ENCODE measurements around the gene CD226. TPM values are rescaled to one million over a fixed set of nuclear protein-coding genes. Genes with fewer than 3 reads are reported as not detected.

CD226 gene
- total RNA-seq, 2 donors from 2014 or later, result 0.26 to 0.33 TPM

DNA sequence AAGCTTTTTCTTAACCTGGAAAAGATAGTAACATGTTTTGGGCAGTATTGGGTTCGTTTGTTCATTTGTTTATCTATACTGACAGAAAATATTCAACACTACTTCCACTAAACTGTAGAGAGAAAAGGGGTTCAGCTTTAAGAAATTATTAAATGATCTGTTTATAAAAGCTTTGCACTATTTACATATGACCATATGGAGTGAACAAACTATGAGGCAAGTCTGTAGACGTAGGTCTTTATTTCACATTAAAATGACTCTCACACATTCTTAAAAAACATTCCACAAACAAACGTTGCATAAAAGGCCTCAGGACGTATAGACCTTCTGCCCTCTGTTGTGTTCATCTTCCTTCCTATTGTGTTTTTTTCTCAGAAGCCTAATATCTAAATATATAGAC lies 94.6 kb downstream of the CD226 start:
- no peaks in the 10 kb centered on the region for H3K4me1 ChIP-seq
- no peak overlapping the region for H3K27ac ChIP-seq
- H3K9me3 ChIP-seq, result no peaks in the 10 kb centered on the region
- no peaks in the 10 kb centered on the region for H3K36me3 ChIP-seq (replicated peaks in 1 of 2; ENCODE audit: insufficient read depth in 1 of 2, low read depth in 2 of 2)
- WGBS, 2 donors, result 57 to 72% methylated on average over 4 of the region's 4 CpGs
- no peaks in the 10 kb centered on the region for H3K27me3 ChIP-seq
- no peak overlapping the region for H3K4me3 ChIP-seq
- ATAC-seq, result no peak
- TF ChIP-seq, protein P1, sequence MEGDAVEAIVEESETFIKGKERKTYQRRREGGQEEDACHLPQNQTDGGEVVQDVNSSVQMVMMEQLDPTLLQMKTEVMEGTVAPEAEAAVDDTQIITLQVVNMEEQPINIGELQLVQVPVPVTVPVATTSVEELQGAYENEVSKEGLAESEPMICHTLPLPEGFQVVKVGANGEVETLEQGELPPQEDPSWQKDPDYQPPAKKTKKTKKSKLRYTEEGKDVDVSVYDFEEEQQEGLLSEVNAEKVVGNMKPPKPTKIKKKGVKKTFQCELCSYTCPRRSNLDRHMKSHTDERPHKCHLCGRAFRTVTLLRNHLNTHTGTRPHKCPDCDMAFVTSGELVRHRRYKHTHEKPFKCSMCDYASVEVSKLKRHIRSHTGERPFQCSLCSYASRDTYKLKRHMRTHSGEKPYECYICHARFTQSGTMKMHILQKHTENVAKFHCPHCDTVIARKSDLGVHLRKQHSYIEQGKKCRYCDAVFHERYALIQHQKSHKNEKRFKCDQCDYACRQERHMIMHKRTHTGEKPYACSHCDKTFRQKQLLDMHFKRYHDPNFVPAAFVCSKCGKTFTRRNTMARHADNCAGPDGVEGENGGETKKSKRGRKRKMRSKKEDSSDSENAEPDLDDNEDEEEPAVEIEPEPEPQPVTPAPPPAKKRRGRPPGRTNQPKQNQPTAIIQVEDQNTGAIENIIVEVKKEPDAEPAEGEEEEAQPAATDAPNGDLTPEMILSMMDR (IDR thresholded peaks at IDR 0.05), result no peak
- no peak for TF ChIP-seq POLR2A (IDR thresholded peaks at IDR 0.05)
- no peak for DNase-seq
- intact Hi-C loops (cut with DNase I), result no loop called here

DNA sequence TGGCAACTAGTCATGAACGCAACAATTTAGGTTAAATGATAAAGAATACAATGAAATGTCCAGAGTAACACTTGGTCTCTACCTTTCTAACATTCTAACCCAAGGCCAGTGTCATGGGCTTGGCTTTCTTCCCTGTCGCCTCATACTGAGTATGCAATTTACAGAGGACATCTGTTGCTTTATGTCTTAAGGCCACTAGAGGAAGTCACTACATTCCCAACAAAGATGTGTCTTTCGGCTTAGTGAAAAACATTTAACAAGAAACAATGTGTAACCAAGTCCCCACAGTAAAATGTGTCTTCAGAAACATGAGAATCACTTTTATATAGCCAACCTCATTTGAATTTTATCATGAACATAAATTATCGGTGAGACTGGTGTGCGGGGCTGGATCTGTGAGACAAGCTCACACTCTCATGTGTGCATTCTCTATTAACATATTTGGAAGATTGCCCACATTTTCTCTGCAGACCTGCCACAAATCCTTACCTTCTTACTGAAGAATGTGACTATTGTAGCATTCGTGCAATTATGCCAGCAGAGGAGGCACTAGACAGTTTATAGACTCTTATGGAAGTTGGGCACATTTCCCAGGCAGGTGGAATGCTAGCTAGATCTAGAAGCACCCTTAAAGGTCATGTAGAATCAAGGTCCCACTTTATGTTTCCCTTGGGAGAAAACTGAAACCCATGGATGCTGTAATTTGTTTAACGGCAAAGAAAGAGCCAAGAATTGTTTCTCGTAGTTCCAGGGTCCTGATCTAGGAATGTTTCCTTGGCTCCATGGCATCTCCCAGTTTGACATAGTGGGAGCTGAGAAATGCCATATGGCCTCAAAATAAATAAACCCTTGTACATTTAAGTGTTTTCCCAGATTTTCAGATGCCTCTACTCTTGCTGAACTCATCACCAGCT lies 101.8 kb downstream of the CD226 start:
- H3K36me3 ChIP-seq (replicated peaks in 1 of 2; ENCODE audit: insufficient read depth in 1 of 2, low read depth in 2 of 2), result no peaks in the 10 kb centered on the region
- no peaks in the 10 kb centered on the region for H3K9me3 ChIP-seq
- intact Hi-C loops (cut with DNase I), result no loop called here
- TF ChIP-seq, protein P1 (IDR thresholded peaks at IDR 0.05), result no peak
- no peak for TF ChIP-seq POLR2A (IDR thresholded peaks at IDR 0.05)
- no peaks in the 10 kb centered on the region for H3K4me1 ChIP-seq
- H3K27ac ChIP-seq, result no peak overlapping the region
- ATAC-seq (no peak), DNase-seq (peak in 1 of 4 donors; percentile 12)
- 62 to 67% methylated on average over 8 of the region's 8 CpGs for WGBS, 2 donors
- H3K4me3 ChIP-seq, result no peak overlapping the region
- no peaks in the 10 kb centered on the region for H3K27me3 ChIP-seq

DNA sequence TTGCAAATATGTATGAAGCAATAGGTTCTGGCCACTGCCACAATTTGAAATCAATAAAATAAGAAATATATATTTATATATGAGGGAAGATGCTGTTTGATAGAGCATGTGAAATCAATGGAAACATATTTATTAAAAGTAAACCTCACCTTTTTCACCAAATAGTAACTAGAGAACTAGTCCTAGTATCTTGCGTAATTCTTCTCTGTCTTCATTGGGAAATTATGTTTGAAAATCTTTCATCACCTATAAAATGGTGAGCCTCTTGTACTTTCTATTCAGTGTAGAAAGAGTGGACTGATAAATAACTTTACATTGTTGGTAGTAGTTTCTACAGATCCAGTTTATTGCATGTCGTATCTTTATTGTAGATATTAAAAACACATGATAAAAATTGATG lies 103.0 kb downstream of the CD226 start:
- 81 to 84% methylated on average over 2 of the region's 2 CpGs for WGBS, 2 donors
- H3K4me1 ChIP-seq, result no peaks in the 10 kb centered on the region
- intact Hi-C loops (cut with DNase I), result no loop called here

DNA sequence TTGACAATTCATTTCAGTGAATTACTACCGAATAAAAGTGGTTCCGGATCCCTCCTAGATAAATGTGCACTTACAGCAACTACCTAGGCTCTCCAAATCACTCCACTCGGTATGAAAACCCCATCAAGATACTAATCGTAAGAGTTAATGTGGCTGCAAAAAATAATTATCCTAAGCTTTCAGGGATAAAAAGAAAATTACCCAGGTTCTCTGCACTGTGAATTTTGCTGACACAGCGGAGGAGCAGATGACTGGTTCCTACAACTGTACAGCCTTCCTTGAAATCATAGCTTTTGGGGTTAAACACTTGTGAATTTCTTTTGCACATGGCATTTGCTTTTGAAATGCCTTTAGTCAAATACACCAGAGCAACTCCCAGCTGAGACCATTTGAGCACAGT lies 104.7 kb downstream of the CD226 start:
- H3K27ac ChIP-seq, result no peak overlapping the region
- WGBS, 2 donors, result 69% methylated on average over 5 of the region's 5 CpGs
- H3K9me3 ChIP-seq, result no peaks in the 10 kb centered on the region
- H3K36me3 ChIP-seq (replicated peaks in 1 of 2; ENCODE audit: insufficient read depth in 1 of 2, low read depth in 2 of 2), result no peaks in the 10 kb centered on the region
- TF ChIP-seq, protein P1 (IDR thresholded peaks at IDR 0.05), result no peak
- TF ChIP-seq POLR2A (IDR thresholded peaks at IDR 0.05), result no peak
- intact Hi-C loops (cut with DNase I), result no loop called here
- DNase-seq (no peak), ATAC-seq (no peak)
- H3K4me1 ChIP-seq, result no peaks in the 10 kb centered on the region
- no peaks in the 10 kb centered on the region for H3K27me3 ChIP-seq
- no peak overlapping the region for H3K4me3 ChIP-seq

More for the DNA sequence above, 103.0 kb downstream of the CD226 start:
- DNase-seq, result no peak
- H3K9me3 ChIP-seq, result no peaks in the 10 kb centered on the region
- H3K27me3 ChIP-seq, result no peaks in the 10 kb centered on the region
- H3K36me3 ChIP-seq (replicated peaks in 1 of 2; ENCODE audit: insufficient read depth in 1 of 2, low read depth in 2 of 2), result no peaks in the 10 kb centered on the region
- H3K4me3 ChIP-seq, result no peak overlapping the region
- no peak overlapping the region for H3K27ac ChIP-seq
- TF ChIP-seq, protein P1 (IDR thresholded peaks at IDR 0.05), result no peak
- TF ChIP-seq POLR2A (IDR thresholded peaks at IDR 0.05), result no peak
- no peak for ATAC-seq

DNA sequence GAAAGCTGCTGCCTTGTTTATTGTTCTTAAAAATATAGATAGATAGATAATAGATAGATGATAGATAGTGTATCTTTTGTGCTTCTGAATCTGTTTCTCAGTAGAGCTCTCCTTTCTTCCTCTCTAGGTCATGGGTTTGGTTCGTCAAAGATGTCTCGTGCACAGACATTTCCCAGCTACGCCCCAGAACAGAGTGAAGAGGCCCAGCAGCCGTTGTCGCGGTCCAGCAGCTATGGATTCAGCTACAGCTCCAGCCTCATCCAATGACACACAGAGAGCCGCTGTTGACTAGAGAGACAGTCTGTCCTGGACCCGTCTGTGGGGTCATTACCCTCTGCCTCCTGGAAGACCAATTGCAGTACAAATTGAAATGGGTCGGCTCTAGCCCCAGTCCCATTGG lies 106.6 kb downstream of the CD226 start:
- H3K27ac ChIP-seq, result no peak overlapping the region
- H3K9me3 ChIP-seq, result no peaks in the 10 kb centered on the region
- no peak for DNase-seq
- no peaks in the 10 kb centered on the region for H3K36me3 ChIP-seq (replicated peaks in 1 of 2; ENCODE audit: insufficient read depth in 1 of 2, low read depth in 2 of 2)
- TF ChIP-seq, protein P1 (IDR thresholded peaks at IDR 0.05), result no peak
- TF ChIP-seq POLR2A (IDR thresholded peaks at IDR 0.05), result no peak
- ATAC-seq, result no peak
- no peaks in the 10 kb centered on the region for H3K4me1 ChIP-seq
- WGBS, 2 donors, result 90 to 91% methylated on average over 8 to 9 of the region's 9 CpGs
- no peak overlapping the region for H3K4me3 ChIP-seq
- H3K27me3 ChIP-seq, result no peaks in the 10 kb centered on the region
- intact Hi-C loops (cut with DNase I), result no loop called here
